WTC11 (cell line): ENCODE data around the gene RASSF4. TPM values are rescaled to one million over a fixed set of nuclear protein-coding genes. Genes with fewer than 3 reads are reported as not detected.

Source experiments
- ATAC-seq: fragments of 200-7000 bp; cut with Tn5 transposase; 2 replicates; pipeline ENCODE4 v1.10.0; 2021; ENCODE audit warnings: mild to moderate bottlenecking, moderate library complexity
- CTCF ChIA-PET: fragments of 300-600 bp; sonication (Branson Sonifier 250); formaldehyde crosslinking; loops from one replicate; lab custom pipeline; 2021; ENCODE audit warnings: antibody characterized with exemption; lab: Charles Lee
- POLR2A ChIA-PET: fragments of 350-600 bp; sonication (Branson Sonifier 250); formaldehyde crosslinking; loops from one replicate; lab custom pipeline; 2021; ENCODE audit warnings: antibody characterized with exemption; lab: Charles Lee
- DNase-seq: peaks from one replicate; pipeline ENCODE4 v3.0.0; 2021; ENCODE audit warnings: low spot score
- H3K27ac Mint-ChIP-seq: 2 replicates; pipeline ENCODE4 v1.8.0; 2021; ENCODE audit warnings: mixed read lengths
- H3K27me3 Mint-ChIP-seq: 2 replicates; pipeline ENCODE4 v1.8.0; 2021; ENCODE audit warnings: low read depth, mild to moderate bottlenecking, moderate library complexity, mixed read lengths
- H3K36me3 Mint-ChIP-seq: 2 replicates; pipeline ENCODE4 v1.8.0; 2021; ENCODE audit warnings: mixed read lengths
- H3K4me1 Mint-ChIP-seq: 2 replicates; pipeline ENCODE4 v1.8.0; 2022; ENCODE audit warnings: mixed read lengths
- H3K4me3 Mint-ChIP-seq: 2 replicates; pipeline ENCODE4 v1.8.0; 2021; ENCODE audit warnings: mild to moderate bottlenecking, moderate library complexity, mixed read lengths
- H3K9me3 Mint-ChIP-seq: 2 replicates; pipeline ENCODE4 v1.8.0; 2021; ENCODE audit warnings: mixed read lengths
- ATF2 ChIP-seq: sonication (generic); formaldehyde crosslinking; IDR thresholded peaks from 2 replicates; pipeline ENCODE4 v1.8.1; 2022; ENCODE audit warnings: low read depth, missing genetic modification reagents, borderline replicate concordance
- E2F1 ChIP-seq: sonication (generic); formaldehyde crosslinking; IDR thresholded peaks from 2 replicates; pipeline ENCODE4 v1.8.0; 2022; ENCODE audit warnings: mild to moderate bottlenecking, missing genetic modification reagents
- ERG ChIP-seq: fragments of 250-450 bp; sonication (Bioruptor Pico); IDR thresholded peaks from 2 replicates; pipeline ENCODE4 v1.8.0; 2021; ENCODE audit warnings: mild to moderate bottlenecking
- IRF1 ChIP-seq: sonication (generic); formaldehyde crosslinking; IDR thresholded peaks from 2 replicates; pipeline ENCODE4 v1.8.0; 2023; ENCODE audit warnings: missing genetic modification reagents
- MXD4 ChIP-seq: fragments of 250-450 bp; sonication (Bioruptor Pico); IDR thresholded peaks from 2 replicates; pipeline ENCODE4 v1.8.0; 2021; ENCODE audit warnings: mild to moderate bottlenecking, moderate library complexity, borderline replicate concordance
- PREB ChIP-seq: sonication (generic); formaldehyde crosslinking; IDR thresholded peaks from 2 replicates; pipeline ENCODE4 v1.8.1; 2022; ENCODE audit warnings: mild to moderate bottlenecking, missing genetic modification reagents, moderate library complexity, borderline replicate concordance
- ZNF671 ChIP-seq: fragments of 250-450 bp; sonication (Bioruptor Pico); IDR thresholded peaks from 2 replicates; pipeline ENCODE4 v1.8.0; 2021; ENCODE audit warnings: mild to moderate bottlenecking
- total RNA-seq: library from RNA; stranded (reverse); gene quantifications from 3 replicates; pipeline ENCODE4 v1.2.3, GENCODE V29; 2021
- TF ChIP-seq, protein P1 (sequence below): sonication (generic); formaldehyde crosslinking; IDR thresholded peaks from 2 replicates; pipeline ENCODE4 v1.8.1; 2023; ENCODE audit warnings: mild to moderate bottlenecking, missing genetic modification reagents, borderline replicate concordance
- TF ChIP-seq, protein P2 (sequence below): fragments of 250-450 bp; sonication (Bioruptor Pico); IDR thresholded peaks from 2 replicates; pipeline ENCODE4 v1.9.0; 2021; ENCODE audit warnings: mild to moderate bottlenecking, borderline replicate concordance

The RASSF4 gene
- total RNA-seq, 1 experiment from 2014 or later = 15.7 TPM

DNA sequence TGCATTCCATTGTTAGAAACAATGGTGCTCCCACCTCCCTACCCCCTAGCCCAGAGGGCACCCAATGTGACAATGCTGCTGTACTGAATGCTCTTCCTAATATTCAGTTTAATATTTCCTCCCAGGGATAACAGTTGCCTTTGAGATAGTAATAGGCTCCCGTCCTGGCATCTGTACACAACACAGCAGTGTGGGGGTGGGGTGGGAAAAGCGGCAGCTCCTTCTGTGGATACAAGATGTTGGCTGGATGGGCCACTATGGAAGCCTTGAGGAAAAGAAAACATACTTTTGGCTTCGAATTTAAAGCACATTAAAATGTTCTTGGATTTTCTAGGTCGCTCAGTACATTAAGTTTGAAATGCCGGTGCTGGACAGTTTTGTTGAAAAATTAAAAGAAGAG, 32.0 kb downstream of the RASSF4 start:
- DNase-seq = no peak

More for the DNA sequence above, 32.0 kb downstream of the RASSF4 start:
- ChIA-PET CTCF (interaction anchor here (2.1 to 9.4 kb wide), 5 partner anchors 9 to 59 kb away, joined by 7 to 143 read pairs (median 14); partner anchors contain the start of genes DEPP1 and ZNF22), POLR2A (no interaction called here)
- no peak for ATAC-seq
- H3K4me1 Mint-ChIP-seq = peaks cover 62% of the 10 kb centered on the region
- no peaks in the 10 kb centered on the region; the same call in 1 of the 2 replicates for H3K27me3 Mint-ChIP-seq
- no peak overlapping the region for H3K4me3 Mint-ChIP-seq
- TF ChIP-seq E2F1 = no peak
- TF ChIP-seq IRF1 (CRISPR knock-in tag) = no peak
- no peak for TF ChIP-seq ERG (CRISPR knock-in tag)
- TF ChIP-seq, protein P1, sequence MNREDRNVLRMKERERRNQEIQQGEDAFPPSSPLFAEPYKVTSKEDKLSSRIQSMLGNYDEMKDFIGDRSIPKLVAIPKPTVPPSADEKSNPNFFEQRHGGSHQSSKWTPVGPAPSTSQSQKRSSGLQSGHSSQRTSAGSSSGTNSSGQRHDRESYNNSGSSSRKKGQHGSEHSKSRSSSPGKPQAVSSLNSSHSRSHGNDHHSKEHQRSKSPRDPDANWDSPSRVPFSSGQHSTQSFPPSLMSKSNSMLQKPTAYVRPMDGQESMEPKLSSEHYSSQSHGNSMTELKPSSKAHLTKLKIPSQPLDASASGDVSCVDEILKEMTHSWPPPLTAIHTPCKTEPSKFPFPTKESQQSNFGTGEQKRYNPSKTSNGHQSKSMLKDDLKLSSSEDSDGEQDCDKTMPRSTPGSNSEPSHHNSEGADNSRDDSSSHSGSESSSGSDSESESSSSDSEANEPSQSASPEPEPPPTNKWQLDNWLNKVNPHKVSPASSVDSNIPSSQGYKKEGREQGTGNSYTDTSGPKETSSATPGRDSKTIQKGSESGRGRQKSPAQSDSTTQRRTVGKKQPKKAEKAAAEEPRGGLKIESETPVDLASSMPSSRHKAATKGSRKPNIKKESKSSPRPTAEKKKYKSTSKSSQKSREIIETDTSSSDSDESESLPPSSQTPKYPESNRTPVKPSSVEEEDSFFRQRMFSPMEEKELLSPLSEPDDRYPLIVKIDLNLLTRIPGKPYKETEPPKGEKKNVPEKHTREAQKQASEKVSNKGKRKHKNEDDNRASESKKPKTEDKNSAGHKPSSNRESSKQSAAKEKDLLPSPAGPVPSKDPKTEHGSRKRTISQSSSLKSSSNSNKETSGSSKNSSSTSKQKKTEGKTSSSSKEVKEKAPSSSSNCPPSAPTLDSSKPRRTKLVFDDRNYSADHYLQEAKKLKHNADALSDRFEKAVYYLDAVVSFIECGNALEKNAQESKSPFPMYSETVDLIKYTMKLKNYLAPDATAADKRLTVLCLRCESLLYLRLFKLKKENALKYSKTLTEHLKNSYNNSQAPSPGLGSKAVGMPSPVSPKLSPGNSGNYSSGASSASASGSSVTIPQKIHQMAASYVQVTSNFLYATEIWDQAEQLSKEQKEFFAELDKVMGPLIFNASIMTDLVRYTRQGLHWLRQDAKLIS (CRISPR knock-in tag) = no peak
- TF ChIP-seq, protein P2, sequence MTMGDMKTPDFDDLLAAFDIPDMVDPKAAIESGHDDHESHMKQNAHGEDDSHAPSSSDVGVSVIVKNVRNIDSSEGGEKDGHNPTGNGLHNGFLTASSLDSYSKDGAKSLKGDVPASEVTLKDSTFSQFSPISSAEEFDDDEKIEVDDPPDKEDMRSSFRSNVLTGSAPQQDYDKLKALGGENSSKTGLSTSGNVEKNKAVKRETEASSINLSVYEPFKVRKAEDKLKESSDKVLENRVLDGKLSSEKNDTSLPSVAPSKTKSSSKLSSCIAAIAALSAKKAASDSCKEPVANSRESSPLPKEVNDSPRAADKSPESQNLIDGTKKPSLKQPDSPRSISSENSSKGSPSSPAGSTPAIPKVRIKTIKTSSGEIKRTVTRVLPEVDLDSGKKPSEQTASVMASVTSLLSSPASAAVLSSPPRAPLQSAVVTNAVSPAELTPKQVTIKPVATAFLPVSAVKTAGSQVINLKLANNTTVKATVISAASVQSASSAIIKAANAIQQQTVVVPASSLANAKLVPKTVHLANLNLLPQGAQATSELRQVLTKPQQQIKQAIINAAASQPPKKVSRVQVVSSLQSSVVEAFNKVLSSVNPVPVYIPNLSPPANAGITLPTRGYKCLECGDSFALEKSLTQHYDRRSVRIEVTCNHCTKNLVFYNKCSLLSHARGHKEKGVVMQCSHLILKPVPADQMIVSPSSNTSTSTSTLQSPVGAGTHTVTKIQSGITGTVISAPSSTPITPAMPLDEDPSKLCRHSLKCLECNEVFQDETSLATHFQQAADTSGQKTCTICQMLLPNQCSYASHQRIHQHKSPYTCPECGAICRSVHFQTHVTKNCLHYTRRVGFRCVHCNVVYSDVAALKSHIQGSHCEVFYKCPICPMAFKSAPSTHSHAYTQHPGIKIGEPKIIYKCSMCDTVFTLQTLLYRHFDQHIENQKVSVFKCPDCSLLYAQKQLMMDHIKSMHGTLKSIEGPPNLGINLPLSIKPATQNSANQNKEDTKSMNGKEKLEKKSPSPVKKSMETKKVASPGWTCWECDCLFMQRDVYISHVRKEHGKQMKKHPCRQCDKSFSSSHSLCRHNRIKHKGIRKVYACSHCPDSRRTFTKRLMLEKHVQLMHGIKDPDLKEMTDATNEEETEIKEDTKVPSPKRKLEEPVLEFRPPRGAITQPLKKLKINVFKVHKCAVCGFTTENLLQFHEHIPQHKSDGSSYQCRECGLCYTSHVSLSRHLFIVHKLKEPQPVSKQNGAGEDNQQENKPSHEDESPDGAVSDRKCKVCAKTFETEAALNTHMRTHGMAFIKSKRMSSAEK (CRISPR knock-in tag) = no peak
- no peak for TF ChIP-seq ATF2
- no peak for TF ChIP-seq MXD4 (CRISPR knock-in tag)
- TF ChIP-seq PREB (CRISPR knock-in tag) = no peak
- no peak for TF ChIP-seq ZNF671 (CRISPR knock-in tag)
- H3K9me3 Mint-ChIP-seq = no peaks in the 10 kb centered on the region
- no peak overlapping the region for H3K27ac Mint-ChIP-seq
- peaks cover 13% of the 10 kb centered on the region for H3K36me3 Mint-ChIP-seq
